HepG2 (cell line): ENCODE data around the gene SLC12A5. TPM values are rescaled to one million over a fixed set of nuclear protein-coding genes. Genes with fewer than 3 reads are reported as not detected.

ENCODE experiments used
- ATF7-NPFF ChIP-seq: sonication (generic); formaldehyde crosslinking; IDR thresholded peaks from 2 replicates; pipeline ENCODE4 v1.8.1; 2023; ENCODE audit warnings: mild to moderate bottlenecking, low read depth, missing genetic modification reagents, moderate library complexity
- BHLHE40 ChIP-seq: IDR thresholded peaks from 2 replicates; pipeline ENCODE4 v1.6.1; 2011; ENCODE audit warnings: low read length, improper control_type of control experiment
- DDIT3 ChIP-seq: sonication (generic); formaldehyde crosslinking; IDR thresholded peaks from 2 replicates; pipeline ENCODE4 v1.4.0; 2020; ENCODE audit warnings: mild to moderate bottlenecking, missing genetic modification reagents
- FOSL2 ChIP-seq: sonication (generic); formaldehyde crosslinking; IDR thresholded peaks from 2 replicates; pipeline ENCODE4 v1.4.0; 2020; ENCODE audit warnings: missing genetic modification reagents
- HES4 ChIP-seq: sonication (generic); formaldehyde crosslinking; IDR thresholded peaks from 2 replicates; pipeline ENCODE4 v1.9.0; 2021; ENCODE audit warnings: mild to moderate bottlenecking, missing genetic modification reagents, borderline replicate concordance
- JUND ChIP-seq: sonication (generic); formaldehyde crosslinking; IDR thresholded peaks from 2 replicates; pipeline ENCODE4 v1.8.0; 2022; ENCODE audit warnings: mild to moderate bottlenecking, missing genetic modification reagents
- MYNN ChIP-seq: sonication (generic); formaldehyde crosslinking; IDR thresholded peaks from 2 replicates; pipeline ENCODE4 v1.4.0; 2020; ENCODE audit warnings: mild to moderate bottlenecking, low read depth, missing genetic modification reagents
- NCOA2 ChIP-seq: sonication (generic); formaldehyde crosslinking; IDR thresholded peaks from 2 replicates; pipeline ENCODE4 v1.8.0; 2022; ENCODE audit warnings: inconsistent platforms
- RXRB ChIP-seq: IDR thresholded peaks from 2 replicates; pipeline ENCODE4 v1.6.1; 2016; ENCODE audit warnings: borderline replicate concordance, missing genetic modification reagents, missing compliant biosample characterization
- SMAD1 ChIP-seq: sonication (generic); formaldehyde crosslinking; IDR thresholded peaks from 2 replicates; pipeline ENCODE4 v1.4.0; 2020; ENCODE audit warnings: missing genetic modification reagents, low read depth, mild to moderate bottlenecking, borderline replicate concordance
- SNRNP70 ChIP-seq: fragments of 200-400 bp; formaldehyde crosslinking; IDR thresholded peaks from 2 replicates; pipeline ENCODE4 v1.6.1; 2017; ENCODE audit warnings: mild to moderate bottlenecking, low read depth, low read length, moderate library complexity
- TCF7L2 ChIP-seq: IDR thresholded peaks from 2 replicates; pipeline ENCODE4 v1.6.1; 2011; ENCODE audit warnings: mild to moderate bottlenecking, low read depth, low read length, moderate library complexity
- THAP7 ChIP-seq: sonication (generic); formaldehyde crosslinking; IDR thresholded peaks from 2 replicates; pipeline ENCODE4 v1.8.1; 2023; ENCODE audit warnings: mild to moderate bottlenecking, missing genetic modification reagents
- ZBTB37 ChIP-seq: sonication (generic); formaldehyde crosslinking; IDR thresholded peaks from 2 replicates; pipeline ENCODE4 v1.4.0; 2020; ENCODE audit warnings: mild to moderate bottlenecking, missing genetic modification reagents
- ZBTB39 ChIP-seq: sonication (generic); formaldehyde crosslinking; IDR thresholded peaks from 2 replicates; pipeline ENCODE4 v1.5.0; 2020; ENCODE audit warnings: missing genetic modification reagents
- ZFP62 ChIP-seq: sonication (generic); formaldehyde crosslinking; IDR thresholded peaks from 2 replicates; pipeline ENCODE4 v1.4.0; 2020; ENCODE audit warnings: missing genetic modification reagents
- ZNF101 ChIP-seq: sonication (generic); formaldehyde crosslinking; IDR thresholded peaks from 2 replicates; pipeline ENCODE4 v1.4.0; 2020; ENCODE audit warnings: mild to moderate bottlenecking, low read depth, missing genetic modification reagents, borderline replicate concordance
- ZNF224 ChIP-seq: sonication (generic); formaldehyde crosslinking; IDR thresholded peaks from 2 replicates; pipeline ENCODE4 v1.5.0; 2020; ENCODE audit warnings: mild to moderate bottlenecking, missing genetic modification reagents
- ZNF280D ChIP-seq: sonication (generic); formaldehyde crosslinking; IDR thresholded peaks from 2 replicates; pipeline ENCODE4 v1.5.1; 2020; ENCODE audit warnings: mild to moderate bottlenecking, missing genetic modification reagents
- ZNF30 ChIP-seq: sonication (generic); formaldehyde crosslinking; IDR thresholded peaks from 2 replicates; pipeline ENCODE4 v1.5.0; 2020; ENCODE audit warnings: mild to moderate bottlenecking, missing genetic modification reagents
- ZNF567 ChIP-seq: sonication (generic); formaldehyde crosslinking; IDR thresholded peaks from 2 replicates; pipeline ENCODE4 v1.8.1; 2023; ENCODE audit warnings: mild to moderate bottlenecking, missing genetic modification reagents, borderline replicate concordance
- ZNF737 ChIP-seq: sonication (generic); formaldehyde crosslinking; IDR thresholded peaks from 2 replicates; pipeline ENCODE4 v1.5.0; 2020; ENCODE audit warnings: missing genetic modification reagents, mild to moderate bottlenecking, borderline replicate concordance
- ZNF749 ChIP-seq: sonication (generic); formaldehyde crosslinking; IDR thresholded peaks from 2 replicates; pipeline ENCODE4 v1.8.0; 2022; ENCODE audit warnings: mild to moderate bottlenecking, missing genetic modification reagents, moderate library complexity, borderline replicate concordance
- polyA plus RNA-seq, 8 experiments: library from polyadenylated mRNA; depleted of rRNA in 3 of 8; stranded (reverse) in 7 of 8; unstranded in 1 of 8; fragments of >200 nt; fragmentation: Illumina TruSeq in 4 of 8; extraction: Trizol in 4 of 8; gene quantifications; 2 replicates each; pipeline versions ENCODE4 v1.2.1 to v1.2.3, GENCODE V29; 2011 to 2016; ENCODE audit warnings: low read depth in 4 of 8, missing spikeins in 1 of 8, mixed read lengths in 1 of 8; ENCODE audit not compliant: insufficient read depth in 1 of 8
- total RNA-seq, 5 experiments: library from RNA; depleted of rRNA; stranded (reverse); fragments of >200 nt; fragmentation: Illumina TruSeq; extraction: Trizol; gene quantifications; 2 replicates each; pipeline ENCODE4 v1.2.3, GENCODE V29; 2016; ENCODE audit warnings: low read depth in 1 of 5

SLC12A5 gene
- total and polyA plus RNA-seq, 2 of the 13 experiments (the other 11 are each of a cell fraction or from before 2014, with no cell fraction given): 4.3 to 5.4 TPM

- TF ChIP-seq RXRB: no peak
- TF ChIP-seq ATF7-NPFF (CRISPR knock-in tag): no peak
- no peak for TF ChIP-seq SMAD1 (CRISPR knock-in tag)
- no peak for TF ChIP-seq JUND
- TF ChIP-seq ZNF737 (CRISPR knock-in tag): no peak
- TF ChIP-seq FOSL2 (CRISPR knock-in tag): peak; percentile 53; the same call in 1 of the 2 replicates
- no peak for TF ChIP-seq ZNF30 (CRISPR knock-in tag)
- TF ChIP-seq ZNF567 (CRISPR knock-in tag): no peak
- no peak for TF ChIP-seq ZNF101 (CRISPR knock-in tag)
- TF ChIP-seq ZNF224 (CRISPR knock-in tag): no peak
- TF ChIP-seq BHLHE40: no peak
- TF ChIP-seq MYNN (CRISPR knock-in tag): no peak
- TF ChIP-seq SNRNP70: no peak
- no peak for TF ChIP-seq ZFP62 (CRISPR knock-in tag)
- TF ChIP-seq TCF7L2: no peak
- no peak for TF ChIP-seq ZBTB39 (CRISPR knock-in tag)
- TF ChIP-seq DDIT3 (CRISPR knock-in tag): no peak
- TF ChIP-seq ZNF280D (CRISPR knock-in tag): no peak
- TF ChIP-seq HES4 (CRISPR knock-in tag): no peak
- no peak for TF ChIP-seq ZBTB37 (CRISPR knock-in tag)
- no peak for TF ChIP-seq NCOA2
- no peak for TF ChIP-seq THAP7 (CRISPR knock-in tag)
- no peak for TF ChIP-seq ZNF749 (CRISPR knock-in tag)
Measured at GRCh38 chr20:45993197-45993951, 35.6 kb upstream of the SLC12A5 start (continued).
